Natural killer cell (primary cell): ENCODE results near the gene PTPRR. TPM values are rescaled to one million over a fixed set of nuclear protein-coding genes. Genes with fewer than 3 reads are reported as not detected.

ENCODE experiments used
- ATAC-seq, 3 donors: fragments of 150-1000 bp in 2 of 3; fragments of 200-7000 bp in 1 of 3; cut with Tn5 transposase; 1 replicate in 1 of 3; 2 replicates in 2 of 3; pipeline ENCODE4 v1.10.0; 2021; ENCODE audit warnings: mild to moderate bottlenecking in 2 of 3, moderate library complexity in 2 of 3
- DNase-seq, 2 donors: peaks; one replicate each; pipeline versions ENCODE4 v3.0.0 to v3.0.0-alpha.2; 2013 to 2021; ENCODE audit warnings: mixed read lengths in 1 of 2
- H3K27ac ChIP-seq: one replicate; pipeline ENCODE4 v1.5.1; 2013; ENCODE audit warnings: mild to moderate bottlenecking, low read length
- H3K27me3 ChIP-seq: one replicate; pipeline ENCODE4 v1.6.1; 2013; ENCODE audit warnings: low read length; ENCODE audit not compliant: control insufficient read depth, insufficient read depth
- H3K36me3 ChIP-seq: one replicate; pipeline ENCODE4 v1.6.1; 2013; ENCODE audit warnings: low read length; ENCODE audit not compliant: control insufficient read depth, insufficient read depth
- H3K4me1 ChIP-seq: one replicate; pipeline ENCODE4 v1.6.1; 2013; ENCODE audit warnings: low read length; ENCODE audit not compliant: control insufficient read depth, insufficient read depth
- H3K4me3 ChIP-seq: one replicate; pipeline ENCODE4 v1.5.1; 2013; ENCODE audit warnings: low read length
- H3K9me3 ChIP-seq: one replicate; pipeline ENCODE4 v1.6.1; 2013; ENCODE audit warnings: low read length; ENCODE audit not compliant: control insufficient read depth, insufficient read depth
- H3K27ac Mint-ChIP-seq, 2 donors: one replicate each; pipeline ENCODE4 v1.8.0; 2022; ENCODE audit warnings: mild to moderate bottlenecking in 2 of 2, mixed read lengths in 2 of 2, moderate library complexity in 1 of 2
- H3K27me3 Mint-ChIP-seq, 2 donors: one replicate each; pipeline ENCODE4 v1.8.0; 2022; ENCODE audit warnings: low read depth in 2 of 2, mixed read lengths in 2 of 2
- H3K36me3 Mint-ChIP-seq: one replicate; pipeline ENCODE4 v1.8.0; 2022; ENCODE audit warnings: mixed read lengths
- H3K4me1 Mint-ChIP-seq, 2 donors: one replicate each; pipeline ENCODE4 v1.8.0; 2022; ENCODE audit warnings: mixed read lengths in 2 of 2
- H3K4me3 Mint-ChIP-seq: one replicate; pipeline ENCODE4 v1.8.0; 2022; ENCODE audit warnings: mild to moderate bottlenecking, moderate library complexity, mixed read lengths
- H3K9me3 Mint-ChIP-seq, 2 donors: one replicate each; pipeline ENCODE4 v1.8.0; 2022; ENCODE audit warnings: mixed read lengths in 2 of 2
- CTCF ChIP-seq: fragments of 200-600 bp; IDR thresholded peaks from one replicate; pipeline ENCODE4 v1.8.0; 2022; ENCODE audit warnings: antibody characterized with exemption
- WGBS: methylation state at CpG from one replicate; pipeline ENCODE4 v1.1.7; 2013; ENCODE audit warnings: missing lambda C conversion rate; ENCODE audit not compliant: insufficient coverage; 5-methylcytosine and 5-hydroxymethylcytosine counted together
- intact Hi-C: fragments of 100-400 bp; cut with micrococcal nuclease; formaldehyde crosslinking; loops from one replicate; pipeline ENCODE4 v1.14.2; 2022
- total RNA-seq, 4 donors: library from RNA; stranded (reverse); fragments of 120-200 nt in 1 of 4; gene quantifications; one replicate each; pipeline versions ENCODE4 v1.2.3 to v1.2.4, GENCODE V29; 2013 to 2022

PTPRR gene
- total RNA-seq, 3 donors from 2014 or later (not counting 1 experiment from before 2014, with no cell fraction given): 0.91 to 1.3 TPM; not detected in 1

GRCh38 chr12:70948236-70948975 lies 27.9 kb upstream of the PTPRR start:
- H3K4me3 Mint-ChIP-seq: no peak overlapping the region
- no peaks in the 10 kb centered on the region for H3K9me3 Mint-ChIP-seq
- ATAC-seq: no peak
- H3K27ac ChIP-seq: no peak overlapping the region
- no peaks in the 10 kb centered on the region for H3K4me1 ChIP-seq
- H3K9me3 ChIP-seq: no peaks in the 10 kb centered on the region
- H3K36me3 ChIP-seq: no peaks in the 10 kb centered on the region
- WGBS: 85% methylated on average over 6 of the region's 6 CpGs
- no peak for TF ChIP-seq CTCF
- no peaks in the 10 kb centered on the region for H3K27me3 Mint-ChIP-seq
- no peaks in the 10 kb centered on the region for H3K27me3 ChIP-seq
- intact Hi-C loops: no loop called here
- H3K4me3 ChIP-seq: no peak overlapping the region
- DNase-seq: no peak
- no peaks in the 10 kb centered on the region for H3K36me3 Mint-ChIP-seq
- no peaks in the 10 kb centered on the region for H3K4me1 Mint-ChIP-seq
- no peak overlapping the region for H3K27ac Mint-ChIP-seq

DNA sequence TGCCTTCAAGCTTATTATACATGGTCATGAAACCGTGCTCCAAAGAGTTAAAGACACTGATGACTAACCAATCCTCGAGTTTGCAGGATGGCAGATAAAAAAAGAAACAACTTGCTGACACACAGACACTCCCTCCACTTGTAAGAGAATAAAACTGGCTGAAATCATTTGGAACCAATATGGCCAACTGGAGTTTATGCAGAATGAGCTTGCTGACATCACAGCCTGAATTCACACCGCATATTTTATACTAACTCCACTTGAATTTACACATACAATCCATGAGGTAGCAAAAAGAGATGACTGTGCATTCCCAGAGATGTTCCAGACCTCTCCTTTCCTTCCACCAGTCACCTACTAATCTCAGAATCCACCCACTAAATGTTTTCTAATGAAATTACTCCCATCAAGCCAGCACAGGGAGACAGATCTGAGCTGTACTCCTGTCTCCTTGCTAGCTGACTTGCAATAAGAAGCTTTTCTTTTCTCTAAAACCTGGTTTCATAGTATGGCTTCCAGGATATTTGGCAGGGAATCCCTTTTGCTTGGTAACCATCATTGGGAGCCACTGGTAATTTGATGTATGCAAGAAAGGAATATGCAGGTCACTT lies 15.8 kb upstream of the PTPRR start:
- no peaks in the 10 kb centered on the region for H3K27me3 Mint-ChIP-seq
- H3K4me1 Mint-ChIP-seq: no peaks in the 10 kb centered on the region
- H3K4me1 ChIP-seq: no peaks in the 10 kb centered on the region
- ATAC-seq (no peak), DNase-seq (no peak)
- H3K4me3 Mint-ChIP-seq: no peak overlapping the region
- intact Hi-C loops: no loop called here
- WGBS: 58% methylated on average over 3 of the region's 3 CpGs
- H3K9me3 ChIP-seq: no peaks in the 10 kb centered on the region
- H3K36me3 ChIP-seq: no peaks in the 10 kb centered on the region
- no peaks in the 10 kb centered on the region for H3K27me3 ChIP-seq
- no peak overlapping the region for H3K27ac ChIP-seq
- no peaks in the 10 kb centered on the region for H3K36me3 Mint-ChIP-seq
- H3K9me3 Mint-ChIP-seq: peaks cover 0 to 4% of the 10 kb centered on the region in 2 donors
- H3K27ac Mint-ChIP-seq: no peak overlapping the region
- H3K4me3 ChIP-seq: no peak overlapping the region
- TF ChIP-seq CTCF: no peak

DNA sequence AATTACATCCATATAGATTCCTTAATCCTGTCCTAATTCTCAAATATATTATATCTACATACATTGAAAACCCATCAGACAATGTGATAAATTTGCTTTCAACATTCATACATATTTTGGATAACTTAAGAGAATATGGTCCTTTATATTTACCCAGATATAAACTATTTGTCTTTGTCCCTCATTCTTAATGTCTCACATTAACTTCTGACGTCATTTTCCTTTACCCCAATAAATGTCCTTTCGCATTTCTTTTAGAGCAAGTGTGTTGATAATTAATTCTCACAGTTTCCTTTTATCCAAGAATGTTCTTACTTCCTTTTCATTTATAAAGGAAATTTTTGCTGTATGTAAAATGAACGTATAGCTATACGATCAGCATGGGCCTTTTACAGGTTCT lies 12.6 kb upstream of the PTPRR start:
- Mint-ChIP-seq H3K4me3 (no peak overlapping the region), H3K4me1 (no peaks in the 10 kb centered on the region), H3K36me3 (no peaks in the 10 kb centered on the region), H3K27ac (no peak overlapping the region), H3K27me3 (no peaks in the 10 kb centered on the region), H3K9me3 (peaks cover 3 to 7% of the 10 kb centered on the region in 2 donors)
- intact Hi-C loops: no loop called here
- Histone ChIP-seq H3K4me1 (no peaks in the 10 kb centered on the region), H3K27me3 (no peaks in the 10 kb centered on the region), H3K9me3 (no peaks in the 10 kb centered on the region), H3K36me3 (no peaks in the 10 kb centered on the region), H3K4me3 (no peak overlapping the region), H3K27ac (no peak overlapping the region)
- TF ChIP-seq CTCF: no peak
- 88% methylated on average over 2 of the region's 4 CpGs for WGBS
- ATAC-seq (no peak), DNase-seq (no peak)
